Fibroblast of peridontal ligament (primary cell): Measurements from ENCODE around the gene BFSP2.

Source experiments
- DNase-seq: peaks from one replicate; pipeline ENCODE4 v3.0.0-alpha.2; 2010; ENCODE audit errors: extremely low read depth

Gene BFSP2

GRCh38 chr3:133383741-133384140, 16.1 kb upstream of the BFSP2 start:
- DNase-seq = no peak

- DNase-seq = peak; percentile 36
These were observed 15.4 kb upstream of the BFSP2 start for GRCh38 chr3:133384331-133385027.

GRCh38 chr3:133386876-133387275, 13.0 kb upstream of the BFSP2 start:
- no peak for DNase-seq

GRCh38 chr3:133387341-133387740, 12.5 kb upstream of the BFSP2 start:
- DNase-seq = no peak

GRCh38 chr3:133388696-133389395, 11.0 kb upstream of the BFSP2 start:
- DNase-seq = no peak

GRCh38 chr3:133390715-133391114, 9.1 kb upstream of the BFSP2 start:
- no peak for DNase-seq

- DNase-seq = no peak
These were observed 6.7 kb upstream of the BFSP2 start for GRCh38 chr3:133393204-133393603.

GRCh38 chr3:133393691-133394474, 6.0 kb upstream of the BFSP2 start:
- DNase-seq = no peak

GRCh38 chr3:133394561-133395311, 5.1 kb upstream of the BFSP2 start:
- no peak for DNase-seq

GRCh38 chr3:133396906-133397305, 3.0 kb upstream of the BFSP2 start:
- no peak for DNase-seq

- DNase-seq = peak; percentile 17
These were observed 1.7 kb downstream of the BFSP2 start for GRCh38 chr3:133401374-133402135.

- no peak for DNase-seq
These were observed 5.1 kb downstream of the BFSP2 start for GRCh38 chr3:133404920-133405319.

GRCh38 chr3:133408366-133408765, 8.5 kb downstream of the BFSP2 start:
- peak; percentile 30 for DNase-seq

GRCh38 chr3:133408961-133409360, 9.1 kb downstream of the BFSP2 start:
- DNase-seq = peak; percentile 66

- no peak for DNase-seq
These were observed 10.5 kb downstream of the BFSP2 start for GRCh38 chr3:133410191-133410892.

- DNase-seq = peak; percentile 25
These were observed 12.6 kb downstream of the BFSP2 start for GRCh38 chr3:133412183-133413132.

- DNase-seq = peak; percentile 31
These were observed 13.5 kb downstream of the BFSP2 start for GRCh38 chr3:133413161-133414020.

GRCh38 chr3:133414021-133414392, 14.2 kb downstream of the BFSP2 start:
- DNase-seq = no peak
